ENCODE measurements around the gene EIF2S3. TPM values are rescaled to one million over a fixed set of nuclear protein-coding genes. Genes with fewer than 3 reads are reported as not detected.

The EIF2S3 gene
- total and polyA plus RNA-seq, 10 of the 15 experiments (the other 5 are each of a cell fraction or from before 2014, with no cell fraction given) = 115 to 385 (median 201) TPM

GRCh38 chrX:24026432-24026831 lies 28.3 kb upstream of the EIF2S3 start:
- WGBS (ENCODE audit: insufficient coverage, insufficient replicate concordance, low lambda C conversion rate, missing lambda C conversion rate) = 54% methylated on average over 13 of the region's 13 CpGs
- Histone ChIP-seq H3K79me2 (ENCODE audit: control insufficient read depth, insufficient read depth, low read length) (peaks cover 34% of the 10 kb centered on the region), H4K20me1 (ENCODE audit: control insufficient read depth, insufficient read depth) (no peaks in the 10 kb centered on the region), H3K27me3 (replicated peaks in 1 of 2; ENCODE audit: control insufficient read depth in 2 of 2, insufficient read depth in 2 of 2, low read length in 1 of 2) (no peaks in the 10 kb centered on the region; a peak in 1 of 4 replicates), H3K9ac (ENCODE audit: control insufficient read depth, insufficient read depth, low read length) (no peak overlapping the region), H3K4me2 (ENCODE audit: control insufficient read depth, insufficient read depth) (no peak overlapping the region), H3K4me1 (ENCODE audit: control insufficient read depth, insufficient read depth, low read length) (no peaks in the 10 kb centered on the region), H3K4me3 (peak overlapping the region; percentile 59), H2AFZ (ENCODE audit: control insufficient read depth, low read depth, low read length) (no peak overlapping the region; the same call in 1 of the 2 replicates), H3K27ac (ENCODE audit: control insufficient read depth, insufficient read depth) (no peak overlapping the region), H3K9me3 (replicated peaks; ENCODE audit: control insufficient read depth, insufficient read depth, low read length) (no peaks in the 10 kb centered on the region; the same call in 2 of the 3 replicates), H3K36me3 (ENCODE audit: control insufficient read depth in 2 of 2, insufficient read depth in 2 of 2, low read length in 1 of 2) (no peaks in the 10 kb centered on the region)
- CTCF ChIA-PET = interaction anchor here (0.8 to 2.2 kb wide), 8 partner anchors 13 to 233 kb away, joined by 3 to 20 read pairs (median 4); partner anchors contain the start of genes APOO, CXorf58 and EIF2S3
- intact Hi-C loops (cut with micrococcal nuclease; ENCODE audit: unreplicated experiment) = no loop called here
- BruUV-seq (replicated peaks) = no TSS peak
- ATAC-seq = no peak
- POLR2A ChIA-PET = interaction anchor here (0.6 to 2.8 kb wide), 3 partner anchors 12 to 119 kb away, joined by 4 to 23 read pairs (median 4); partner anchors contain the start of gene EIF2S3
- SMC1A ChIA-PET (ENCODE audit: uncharacterized antibody, unreplicated experiment) = interaction anchor here (0.7 to 2.0 kb wide), 8 partner anchors 12 to 216 kb away, joined by 3 to 20 read pairs (median 4); partner anchors contain the start of gene EIF2S3
- RAD21 ChIA-PET (ENCODE audit: unreplicated experiment) = interaction anchor here (0.6 to 3.0 kb wide), 6 partner anchors 11 to 119 kb away, joined by 3 to 31 read pairs (median 4); partner anchors contain the start of genes APOO, CXorf58 and EIF2S3
- in situ Hi-C loops (cut with MboI) = no loop called here
- DNase-seq (ENCODE audit: low read depth, low spot score) = no peak
- TF ChIP-seq YY1 (IDR thresholded peaks at IDR 0.05; ENCODE audit: low read depth, low read length) (peak; percentile 35; the same call in 1 of the 2 replicates), ZNF217 (IDR thresholded peaks at IDR 0.05) (no peak)
- FAIRE-seq = no peak

GRCh38 chrX:24027086-24027485 lies 27.7 kb upstream of the EIF2S3 start, which contains the start of gene KLHL15:
Gene KLHL15, minus strand, starts transcription at chrX:24027186. Its CDS starts 20,493 bp downstream, at chrX:24006693.
- H3K4me1 ChIP-seq (ENCODE audit: control insufficient read depth, insufficient read depth, low read length) = no peaks in the 10 kb centered on the region
- no peak for FAIRE-seq
- TF ChIP-seq KDM1A (IDR thresholded peaks at IDR 0.05; ENCODE audit: borderline replicate concordance) = no peak
- TF ChIP-seq MLLT1 (IDR thresholded peaks at IDR 0.05) = no peak
- no peak for TF ChIP-seq ZZZ3 (IDR thresholded peaks at IDR 0.05; ENCODE audit: control insufficient read depth, insufficient read length, low read depth)
- TF ChIP-seq SREBF2 (IDR thresholded peaks at IDR 0.05; ENCODE audit: low read length) = no peak
- TF ChIP-seq TCF7 (IDR thresholded peaks at IDR 0.05; ENCODE audit: borderline replicate concordance) = no peak
- no peak for TF ChIP-seq NR2C2 (IDR thresholded peaks at IDR 0.05; ENCODE audit: borderline replicate concordance, control insufficient read depth, insufficient read length, low read depth)
- no peak for TF ChIP-seq NFYA (IDR thresholded peaks at IDR 0.05; ENCODE audit: borderline replicate concordance, low read depth, low read length)
- no peak for TF ChIP-seq EED (IDR thresholded peaks at IDR 0.05; ENCODE audit: low read depth)
- no peak for TF ChIP-seq IKZF2 (IDR thresholded peaks at IDR 0.05)
- no peak for TF ChIP-seq CREB1 (IDR thresholded peaks at IDR 0.05; ENCODE audit: low read depth)
- TF ChIP-seq MTA2 (IDR thresholded peaks at IDR 0.05; ENCODE audit: low read depth) = no peak
- no peak for TF ChIP-seq SIX5 (IDR thresholded peaks at IDR 0.05; ENCODE audit: low read depth, low read length, severe bottlenecking)
- ChIA-PET CTCF (interaction anchor here (0.6 to 2.2 kb wide), 7 partner anchors 14 to 288 kb away, joined by 3 to 20 read pairs (median 4); partner anchors contain the start of genes APOO, CXorf58 and EIF2S3), POLR2A (interaction anchor here (1.2 to 2.8 kb wide), 2 partner anchors 27 to 120 kb away, joined by 4 to 23 read pairs; partner anchors contain the start of gene EIF2S3), SMC1A (ENCODE audit: uncharacterized antibody, unreplicated experiment) (interaction anchor here (0.8 to 2.0 kb wide), 3 partner anchors 27 to 216 kb away, joined by 3 to 20 read pairs (median 6); partner anchors contain the start of gene EIF2S3), RAD21 (ENCODE audit: unreplicated experiment) (interaction anchor here (0.6 to 3.0 kb wide), 3 partner anchors 23 to 119 kb away, joined by 3 to 31 read pairs (median 11); partner anchors contain the start of genes APOO, CXorf58 and EIF2S3)
- no TSS peak for BruUV-seq (replicated peaks)
- H3K4me2 ChIP-seq (ENCODE audit: control insufficient read depth, insufficient read depth) = peak within 1 kb of the TSS; percentile 57; the same call in 1 of the 2 replicates
- no peaks in the 10 kb centered on the region; a peak in 1 of 4 replicates for H3K27me3 ChIP-seq (replicated peaks in 1 of 2; ENCODE audit: control insufficient read depth in 2 of 2, insufficient read depth in 2 of 2, low read length in 1 of 2)
- peak within 1 kb of the TSS; percentile 78 for H3K27ac ChIP-seq (ENCODE audit: control insufficient read depth, insufficient read depth)
- intact Hi-C loops (cut with micrococcal nuclease; ENCODE audit: unreplicated experiment) (no loop called here), in situ Hi-C loops (cut with MboI) (no loop called here)
- H3K36me3 ChIP-seq (ENCODE audit: control insufficient read depth in 2 of 2, insufficient read depth in 2 of 2, low read length in 1 of 2) = no peaks in the 10 kb centered on the region
- H4K20me1 ChIP-seq (ENCODE audit: control insufficient read depth, insufficient read depth) = no peaks in the 10 kb centered on the region
- ATAC-seq = no peak
- WGBS (ENCODE audit: insufficient coverage, insufficient replicate concordance, low lambda C conversion rate, missing lambda C conversion rate) = 61% methylated on average over 7 of the region's 7 CpGs
- peak within 1 kb of the TSS; percentile 69; the same call in 1 of the 2 replicates for H3K9ac ChIP-seq (ENCODE audit: control insufficient read depth, insufficient read depth, low read length)
- peak within 1 kb of the TSS; percentile 59 for H3K4me3 ChIP-seq
- H2AFZ ChIP-seq (ENCODE audit: control insufficient read depth, low read depth, low read length) = no peak within 1 kb of the TSS; the same call in 1 of the 2 replicates
- peaks cover 27% of the 10 kb centered on the region for H3K79me2 ChIP-seq (ENCODE audit: control insufficient read depth, insufficient read depth, low read length)
- H3K9me3 ChIP-seq (replicated peaks; ENCODE audit: control insufficient read depth, insufficient read depth, low read length) = no peaks in the 10 kb centered on the region; the same call in 2 of the 3 replicates
- no peak for DNase-seq (ENCODE audit: low read depth, low spot score)
